Fibroblast of pulmonary artery (primary cell): ENCODE results near the gene SGSM2.

Experiments used
- DNase-seq: peaks from one replicate; pipeline ENCODE4 v3.0.0-alpha.2; 2010; ENCODE audit warnings: low read depth
- H3K4me3 ChIP-seq: replicated peaks from 2 replicates; pipeline ENCODE4 v1.5.1; 2011; ENCODE audit warnings: low read depth, mild to moderate bottlenecking, control low read depth, low read length, moderate library complexity
- TF ChIP-seq, protein P1 (sequence below): IDR thresholded peaks from 2 replicates; pipeline ENCODE4 v1.5.1; 2011; ENCODE audit warnings: mild to moderate bottlenecking, control low read depth, low read length, inconsistent platforms; ENCODE audit errors: missing control alignments

The SGSM2 gene

DNA sequence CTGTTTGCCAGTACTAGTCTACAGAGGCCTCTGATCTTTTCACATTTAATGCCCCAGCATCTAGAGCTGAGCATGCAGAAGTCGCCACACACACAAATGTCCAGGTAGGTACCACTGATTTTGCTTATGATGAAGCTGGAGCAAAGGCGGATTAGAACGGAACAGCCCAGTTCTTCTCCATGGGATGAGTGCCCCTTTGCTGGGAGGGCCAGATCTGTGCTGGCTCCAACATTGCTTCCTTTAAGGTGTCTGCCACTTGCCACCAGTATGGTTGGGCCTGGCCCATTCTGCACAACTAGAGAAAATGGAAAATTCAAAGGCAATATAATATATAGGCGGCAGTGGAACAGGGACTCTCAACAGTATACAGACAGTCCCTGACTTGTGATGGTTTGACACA lies 65.7 kb downstream of the SGSM2 start:
- TF ChIP-seq, protein P1, sequence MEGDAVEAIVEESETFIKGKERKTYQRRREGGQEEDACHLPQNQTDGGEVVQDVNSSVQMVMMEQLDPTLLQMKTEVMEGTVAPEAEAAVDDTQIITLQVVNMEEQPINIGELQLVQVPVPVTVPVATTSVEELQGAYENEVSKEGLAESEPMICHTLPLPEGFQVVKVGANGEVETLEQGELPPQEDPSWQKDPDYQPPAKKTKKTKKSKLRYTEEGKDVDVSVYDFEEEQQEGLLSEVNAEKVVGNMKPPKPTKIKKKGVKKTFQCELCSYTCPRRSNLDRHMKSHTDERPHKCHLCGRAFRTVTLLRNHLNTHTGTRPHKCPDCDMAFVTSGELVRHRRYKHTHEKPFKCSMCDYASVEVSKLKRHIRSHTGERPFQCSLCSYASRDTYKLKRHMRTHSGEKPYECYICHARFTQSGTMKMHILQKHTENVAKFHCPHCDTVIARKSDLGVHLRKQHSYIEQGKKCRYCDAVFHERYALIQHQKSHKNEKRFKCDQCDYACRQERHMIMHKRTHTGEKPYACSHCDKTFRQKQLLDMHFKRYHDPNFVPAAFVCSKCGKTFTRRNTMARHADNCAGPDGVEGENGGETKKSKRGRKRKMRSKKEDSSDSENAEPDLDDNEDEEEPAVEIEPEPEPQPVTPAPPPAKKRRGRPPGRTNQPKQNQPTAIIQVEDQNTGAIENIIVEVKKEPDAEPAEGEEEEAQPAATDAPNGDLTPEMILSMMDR, result no peak
- H3K4me3 ChIP-seq, result no peak overlapping the region
- DNase-seq, result no peak

DNA sequence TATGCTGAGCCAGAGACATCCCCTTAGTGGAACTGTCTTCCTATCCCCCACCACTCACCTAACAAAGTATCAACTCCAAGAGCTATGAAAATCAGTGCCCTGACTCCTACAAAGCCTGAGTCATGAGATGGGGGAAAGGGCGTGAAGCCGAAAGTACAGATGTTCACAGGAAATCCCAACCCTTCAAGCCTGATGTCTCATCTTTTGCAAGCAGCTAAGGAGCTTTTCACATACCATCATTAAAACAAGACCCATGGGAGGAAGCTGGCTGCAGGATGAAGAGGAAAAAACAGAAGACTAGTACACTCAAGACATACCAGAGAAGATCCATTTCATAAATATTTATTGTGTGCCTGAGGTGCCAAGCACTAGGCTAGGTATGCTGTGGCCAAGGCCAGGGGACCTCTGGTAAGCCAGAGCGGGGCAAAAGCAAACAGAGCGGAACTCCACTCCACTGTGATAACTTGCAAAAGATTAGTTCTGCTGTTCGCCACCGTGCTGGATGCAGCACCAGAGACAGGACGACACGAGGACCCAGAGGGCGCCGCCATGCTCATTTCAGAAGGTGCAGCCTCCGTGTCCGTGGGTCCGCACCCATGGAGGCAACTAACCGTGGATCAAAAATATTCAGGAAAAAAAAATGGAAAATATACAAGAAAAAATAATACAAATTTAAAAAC lies 68.1 kb downstream of the SGSM2 start:
- TF ChIP-seq, protein P1, result no peak
- H3K4me3 ChIP-seq, result no peak overlapping the region
- DNase-seq, result peak; percentile 88

DNA sequence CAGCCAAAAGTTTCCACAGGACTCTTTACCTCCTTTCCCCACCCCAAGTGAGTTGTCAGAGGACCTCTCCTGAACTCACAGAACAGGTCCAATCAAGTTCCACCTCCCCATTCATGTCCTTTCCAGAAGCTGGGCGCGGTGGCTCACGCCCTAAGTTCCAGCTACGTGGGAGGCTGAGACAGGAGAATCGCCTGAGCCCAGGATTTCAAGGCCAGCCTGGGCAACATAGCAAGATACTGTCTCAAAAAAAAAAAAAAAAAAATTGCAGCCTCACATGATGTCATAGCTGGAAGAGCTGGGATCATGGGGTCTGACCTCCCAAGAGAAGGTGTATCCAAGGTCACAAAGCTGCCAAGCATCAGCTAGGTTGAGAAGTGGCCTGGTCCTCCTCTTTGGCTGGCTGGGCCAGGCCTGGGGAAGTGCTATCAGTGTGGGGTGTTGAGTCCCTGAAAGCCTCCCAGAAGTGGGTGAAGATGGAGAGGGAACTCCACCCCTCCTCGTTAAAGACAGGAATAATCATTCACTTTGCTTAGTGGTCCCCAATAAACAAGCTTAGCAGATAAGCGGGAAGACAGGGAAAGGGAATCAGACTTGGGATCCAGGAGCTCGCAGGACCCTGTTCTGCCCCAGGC lies 69.1 kb downstream of the SGSM2 start:
- DNase-seq, result no peak
- H3K4me3 ChIP-seq, result no peak overlapping the region
- TF ChIP-seq, protein P1, result no peak

DNA sequence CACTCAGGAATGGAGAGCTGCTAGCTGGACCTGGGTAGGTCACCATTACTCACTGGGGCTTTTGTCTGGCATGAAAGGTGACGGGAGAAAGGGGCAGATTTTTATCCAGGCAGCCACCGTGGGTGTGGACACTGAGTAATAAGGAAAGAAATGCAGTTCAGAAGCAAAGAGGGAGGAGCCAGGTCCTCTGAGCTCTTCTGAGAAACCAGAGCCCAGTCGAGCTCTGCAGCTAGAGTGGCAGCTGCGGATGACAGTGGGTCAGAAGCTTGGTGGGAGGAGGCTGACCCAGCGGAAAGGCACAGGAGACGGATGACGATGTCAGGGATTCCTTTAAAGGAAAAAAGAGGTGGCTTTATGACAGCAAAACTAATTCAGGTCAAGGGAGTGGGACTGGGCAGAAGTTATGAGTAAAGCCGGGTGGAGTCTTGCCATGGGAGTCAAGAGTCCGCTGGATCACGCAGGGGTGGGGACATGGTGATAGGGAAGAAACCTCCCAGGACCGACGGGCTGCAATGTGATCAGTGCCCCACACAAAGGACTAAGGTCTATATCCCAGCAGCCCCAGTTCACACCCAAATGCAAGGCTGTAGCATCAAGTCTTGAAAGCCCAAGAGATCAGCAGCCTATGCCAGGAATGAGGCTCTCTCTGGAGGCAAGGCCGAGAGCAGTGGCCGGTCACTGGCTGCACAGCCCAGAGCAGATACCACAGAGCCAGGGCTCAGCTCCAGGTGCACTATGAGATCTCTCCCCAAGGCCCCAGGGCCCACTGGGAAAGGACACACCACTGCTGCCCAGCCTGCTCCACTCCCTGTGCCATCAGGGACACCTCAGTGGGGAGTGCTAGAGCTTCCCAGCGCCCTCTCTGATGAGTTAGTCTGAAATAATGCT lies 69.8 kb downstream of the SGSM2 start:
- TF ChIP-seq, protein P1, result no peak
- no peak overlapping the region for H3K4me3 ChIP-seq
- DNase-seq, result peak; percentile 88

DNA sequence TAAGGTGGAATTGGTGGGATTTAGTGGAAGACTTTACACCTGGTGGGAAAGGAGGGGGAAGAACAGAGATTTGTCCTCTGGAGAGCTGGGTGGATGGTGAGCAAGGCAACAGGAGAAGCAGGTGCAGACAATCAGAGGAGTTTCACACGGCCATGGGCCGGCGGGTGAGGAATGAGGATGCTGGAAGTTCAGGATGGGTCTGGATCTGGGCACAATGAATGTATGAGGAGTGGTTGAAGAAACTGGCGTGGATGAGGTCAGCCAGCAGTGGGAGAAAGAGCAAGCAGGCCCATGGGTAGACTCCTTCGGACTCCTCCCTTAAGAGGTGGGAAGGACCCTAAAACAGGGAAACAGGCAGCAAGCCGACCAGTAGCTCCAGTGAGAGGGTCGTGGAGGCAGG lies 73.7 kb downstream of the SGSM2 start:
- H3K4me3 ChIP-seq, result no peak overlapping the region
- DNase-seq, result no peak
- TF ChIP-seq, protein P1, result no peak

DNA sequence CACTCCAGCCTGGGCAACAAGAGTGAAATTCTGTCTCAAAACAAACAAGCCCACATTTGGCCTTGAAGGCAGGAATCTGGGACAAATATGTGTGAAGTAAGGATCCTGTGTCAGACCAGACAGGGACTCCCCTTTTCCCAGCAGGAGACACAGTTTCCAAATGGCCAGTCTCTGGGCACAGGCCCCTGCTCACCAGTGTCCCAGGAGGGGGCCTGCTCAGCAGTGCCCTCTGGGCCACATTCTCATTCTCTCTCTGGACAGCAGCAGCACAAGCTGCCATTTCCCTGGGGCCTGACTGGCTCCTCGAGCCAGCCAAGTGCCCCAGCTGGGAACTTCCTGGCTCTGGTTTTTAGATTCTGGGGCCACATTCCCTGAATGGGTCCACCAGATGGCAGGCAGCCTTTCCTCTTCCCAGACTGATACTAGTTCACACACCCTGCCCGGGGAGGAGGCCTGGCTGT lies 75.3 kb downstream of the SGSM2 start:
- TF ChIP-seq, protein P1, result peak; percentile 12
- peak; percentile 33 for DNase-seq
- no peak overlapping the region for H3K4me3 ChIP-seq
